CD4-positive, CD25-positive, alpha-beta regulatory T cell (primary cell): Measurements from ENCODE around the gene SELENOI. TPM values are rescaled to one million over a fixed set of nuclear protein-coding genes. Genes with fewer than 3 reads are reported as not detected.
"Not testable (repeated sequence)": the region's sequence is repeated elsewhere in the genome, so short reads cannot be mapped to it uniquely, and the experiment has no call there.

Source experiments
- ATAC-seq, 2 donors: fragments of 150-1000 bp; cut with Tn5 transposase; one replicate each; pipeline ENCODE4 v1.10.0; 2021; ENCODE audit warnings: low read depth in 2 of 2, moderate number of reproducible peaks in 2 of 2, moderate library complexity in 1 of 2
- DNase-seq, 3 donors: peaks; one replicate each; pipeline versions ENCODE4 v3.0.0 to v3.0.0-alpha.2; 2012 to 2022; ENCODE audit warnings: mixed read lengths in 1 of 3
- H3K27ac ChIP-seq: one replicate; pipeline ENCODE4 v1.7.0; 2013; ENCODE audit warnings: mild to moderate bottlenecking, low read length; ENCODE audit not compliant: insufficient read depth, poor library complexity, severe bottlenecking
- H3K27me3 ChIP-seq: one replicate; pipeline ENCODE4 v1.7.0; 2013; ENCODE audit warnings: low read length; ENCODE audit not compliant: control insufficient read depth, insufficient read depth
- H3K36me3 ChIP-seq: one replicate; pipeline ENCODE4 v1.7.0; 2013; ENCODE audit warnings: mild to moderate bottlenecking, low read length, moderate library complexity; ENCODE audit not compliant: control insufficient read depth, insufficient read depth
- H3K4me1 ChIP-seq: 2 replicates; pipeline ENCODE4 v1.7.0; 2013; ENCODE audit warnings: mild to moderate bottlenecking, low read length; ENCODE audit not compliant: insufficient read depth, control insufficient read depth, poor library complexity, severe bottlenecking
- H3K4me3 ChIP-seq: one replicate; pipeline ENCODE4 v1.7.0; 2013; ENCODE audit warnings: low read depth, mild to moderate bottlenecking, low read length, moderate library complexity
- H3K9me3 ChIP-seq, 2 experiments: 1 replicate in 1 of 2; 2 replicates in 1 of 2; pipeline ENCODE4 v1.7.0; 2013; ENCODE audit warnings: low read length in 2 of 2, mild to moderate bottlenecking in 1 of 2, moderate library complexity in 1 of 2; ENCODE audit not compliant: control insufficient read depth in 2 of 2
- H3K27ac Mint-ChIP-seq, 3 donors: one replicate each; pipeline ENCODE4 v1.8.0; 2020 to 2022; ENCODE audit warnings: mild to moderate bottlenecking in 3 of 3, mixed read lengths in 3 of 3, moderate library complexity in 2 of 3
- H3K27me3 Mint-ChIP-seq: one replicate; pipeline ENCODE4 v1.8.0; 2022; ENCODE audit warnings: mild to moderate bottlenecking, mixed read lengths
- H3K36me3 Mint-ChIP-seq: one replicate; pipeline ENCODE4 v1.8.0; 2020; ENCODE audit warnings: mixed read lengths
- H3K4me1 Mint-ChIP-seq, 4 donors: one replicate each; pipeline ENCODE4 v1.8.0; 2020 to 2022; ENCODE audit warnings: mixed read lengths in 4 of 4, mild to moderate bottlenecking in 1 of 4
- H3K4me3 Mint-ChIP-seq, 4 donors: one replicate each; pipeline ENCODE4 v1.8.0; 2020 to 2022; ENCODE audit warnings: mild to moderate bottlenecking in 4 of 4, mixed read lengths in 4 of 4, moderate library complexity in 3 of 4
- H3K9me3 Mint-ChIP-seq, 7 donors: one replicate each; pipeline ENCODE4 v1.8.0; 2020 to 2022; ENCODE audit warnings: mixed read lengths in 7 of 7, mild to moderate bottlenecking in 3 of 7, moderate library complexity in 2 of 7
- polyA plus RNA-seq, 4 donors: library from polyadenylated mRNA; unstranded; fragments of 300-500 nt; fragmentation: Illumina TruSeq; gene quantifications; one replicate each; pipeline ENCODE4 v1.2.3, GENCODE V29; 2021
- total RNA-seq: library from RNA; stranded (reverse); gene quantifications from one replicate; pipeline ENCODE4 v1.2.3, GENCODE V29; 2022

SELENOI gene
- total and polyA plus RNA-seq, 5 donors from 2014 or later: 6.0 to 42.8 (median 6.4) TPM

- H3K9me3 ChIP-seq: no peaks in the 10 kb centered on the region
- ATAC-seq (no peak), DNase-seq (no peak)
- H3K4me1 Mint-ChIP-seq: no peaks in the 10 kb centered on the region
- H3K4me1 ChIP-seq: peaks cover 16% of the 10 kb centered on the region
- H3K36me3 ChIP-seq: no peaks in the 10 kb centered on the region
- H3K4me3 Mint-ChIP-seq: no peak overlapping the region
- no peak overlapping the region for H3K27ac ChIP-seq
- H3K4me3 ChIP-seq: no peak overlapping the region
- no peaks in the 10 kb centered on the region for H3K9me3 Mint-ChIP-seq
- no peaks in the 10 kb centered on the region for H3K27me3 ChIP-seq
- H3K36me3 Mint-ChIP-seq: peaks cover 11% of the 10 kb centered on the region
- H3K27me3 Mint-ChIP-seq: peaks cover 11% of the 10 kb centered on the region
- H3K27ac Mint-ChIP-seq: no peak overlapping the region
Measured at GRCh38 chr2:26302846-26303245, 43.1 kb upstream of the SELENOI start.

- H3K4me1 ChIP-seq, H3K4me3 Mint-ChIP-seq, H3K4me3 ChIP-seq, ATAC-seq, H3K36me3 ChIP-seq, H3K27me3 ChIP-seq, H3K9me3 ChIP-seq, H3K27ac Mint-ChIP-seq, DNase-seq, H3K27ac ChIP-seq, H3K9me3 Mint-ChIP-seq, H3K4me1 Mint-ChIP-seq: not testable (repeated sequence)
- Mint-ChIP-seq H3K27me3 (peaks cover 11% of the 10 kb centered on the region), H3K36me3 (peaks cover 14% of the 10 kb centered on the region)
Measured at GRCh38 chr2:26305094-26305493, 40.8 kb upstream of the SELENOI start.

GRCh38 chr2:26305540-26305939 lies 40.4 kb upstream of the SELENOI start:
- peaks cover 11% of the 10 kb centered on the region for H3K27me3 Mint-ChIP-seq
- no peaks in the 10 kb centered on the region for H3K4me1 Mint-ChIP-seq
- Histone ChIP-seq H3K27ac (no peak overlapping the region), H3K27me3 (no peaks in the 10 kb centered on the region), H3K9me3 (no peaks in the 10 kb centered on the region), H3K4me1 (no peaks in the 10 kb centered on the region), H3K36me3 (no peaks in the 10 kb centered on the region), H3K4me3 (no peak overlapping the region)
- no peak overlapping the region for H3K4me3 Mint-ChIP-seq
- H3K27ac Mint-ChIP-seq: no peak overlapping the region
- DNase-seq (no peak), ATAC-seq (no peak)
- H3K36me3 Mint-ChIP-seq: peaks cover 18% of the 10 kb centered on the region
- no peaks in the 10 kb centered on the region for H3K9me3 Mint-ChIP-seq

GRCh38 chr2:26309921-26310320 lies 36.0 kb upstream of the SELENOI start:
- Mint-ChIP-seq H3K27me3 (no peaks in the 10 kb centered on the region), H3K9me3 (no peaks in the 10 kb centered on the region), H3K36me3 (peaks cover 11% of the 10 kb centered on the region), H3K4me1 (no peaks in the 10 kb centered on the region), H3K27ac (no peak overlapping the region), H3K4me3 (no peak overlapping the region)
- H3K27ac ChIP-seq: no peak overlapping the region
- DNase-seq (no peak), ATAC-seq (no peak)
- H3K4me1 ChIP-seq: no peaks in the 10 kb centered on the region
- H3K27me3 ChIP-seq: no peaks in the 10 kb centered on the region
- H3K9me3 ChIP-seq: no peaks in the 10 kb centered on the region
- H3K4me3 ChIP-seq: no peak overlapping the region
- H3K36me3 ChIP-seq: no peaks in the 10 kb centered on the region

- Mint-ChIP-seq H3K27me3 (no peaks in the 10 kb centered on the region), H3K27ac (no peak overlapping the region), H3K4me3 (no peak overlapping the region), H3K36me3 (peaks cover 8% of the 10 kb centered on the region), H3K9me3 (no peaks in the 10 kb centered on the region), H3K4me1 (no peaks in the 10 kb centered on the region)
- Histone ChIP-seq H3K36me3 (no peaks in the 10 kb centered on the region), H3K4me3 (no peak overlapping the region), H3K9me3 (no peaks in the 10 kb centered on the region), H3K4me1 (no peaks in the 10 kb centered on the region), H3K27ac (no peak overlapping the region), H3K27me3 (no peaks in the 10 kb centered on the region)
- DNase-seq (no peak), ATAC-seq (no peak)
Measured at GRCh38 chr2:26312471-26312870, 33.5 kb upstream of the SELENOI start.

GRCh38 chr2:26313446-26313845 lies 32.5 kb upstream of the SELENOI start:
- H3K27me3 Mint-ChIP-seq: no peaks in the 10 kb centered on the region
- H3K4me3 Mint-ChIP-seq: no peak overlapping the region
- Histone ChIP-seq H3K27ac (no peak overlapping the region), H3K36me3 (no peaks in the 10 kb centered on the region), H3K4me3 (no peak overlapping the region), H3K4me1 (no peaks in the 10 kb centered on the region), H3K9me3 (no peaks in the 10 kb centered on the region), H3K27me3 (no peaks in the 10 kb centered on the region)
- DNase-seq (no peak), ATAC-seq (no peak)
- peaks cover 8% of the 10 kb centered on the region for H3K36me3 Mint-ChIP-seq
- no peaks in the 10 kb centered on the region for H3K4me1 Mint-ChIP-seq
- H3K9me3 Mint-ChIP-seq: no peaks in the 10 kb centered on the region
- no peak overlapping the region for H3K27ac Mint-ChIP-seq

GRCh38 chr2:26314243-26314642 lies 31.7 kb upstream of the SELENOI start:
- Histone ChIP-seq H3K9me3 (no peaks in the 10 kb centered on the region), H3K27ac (no peak overlapping the region), H3K36me3 (no peaks in the 10 kb centered on the region), H3K4me3 (no peak overlapping the region), H3K4me1 (no peaks in the 10 kb centered on the region), H3K27me3 (no peaks in the 10 kb centered on the region)
- H3K4me1 Mint-ChIP-seq: no peaks in the 10 kb centered on the region
- H3K36me3 Mint-ChIP-seq: peaks cover 4% of the 10 kb centered on the region
- H3K27me3 Mint-ChIP-seq: no peaks in the 10 kb centered on the region
- no peak overlapping the region for H3K4me3 Mint-ChIP-seq
- ATAC-seq (no peak), DNase-seq (no peak)
- H3K27ac Mint-ChIP-seq: no peak overlapping the region
- H3K9me3 Mint-ChIP-seq: no peaks in the 10 kb centered on the region

GRCh38 chr2:26316041-26316440 lies 29.9 kb upstream of the SELENOI start:
- no peak overlapping the region for H3K4me3 ChIP-seq
- H3K9me3 ChIP-seq: no peaks in the 10 kb centered on the region
- H3K27ac ChIP-seq: no peak overlapping the region
- peaks cover 0 to 2% (median 0%) of the 10 kb centered on the region in 4 donors for H3K4me1 Mint-ChIP-seq
- H3K36me3 Mint-ChIP-seq: no peaks in the 10 kb centered on the region
- H3K27me3 ChIP-seq: no peaks in the 10 kb centered on the region
- H3K4me1 ChIP-seq: no peaks in the 10 kb centered on the region
- H3K36me3 ChIP-seq: no peaks in the 10 kb centered on the region
- H3K27ac Mint-ChIP-seq: no peak overlapping the region
- H3K27me3 Mint-ChIP-seq: no peaks in the 10 kb centered on the region
- peaks cover 0 to under 1% (median 0%) of the 10 kb centered on the region in 7 donors for H3K9me3 Mint-ChIP-seq
- ATAC-seq (no peak), DNase-seq (peak in 1 of 3 donors; percentile 32)
- no peak overlapping the region for H3K4me3 Mint-ChIP-seq
